K562 (cell line): Measurements from ENCODE around the gene BTNL8.

Source experiments
- EGR1 ChIP-seq: fragments of 450-650 bp; conservative IDR thresholded peaks from 2 replicates; pipeline ENCODE4 v1.6.1; 2017; ENCODE audit warnings: mild to moderate bottlenecking
- EZH2 ChIP-seq: IDR thresholded peaks from 2 replicates; pipeline ENCODE4 v1.6.1; 2012; ENCODE audit warnings: low read depth, mild to moderate bottlenecking, inconsistent platforms, low read length, borderline replicate concordance
- JUND ChIP-seq, 2 experiments: IDR thresholded peaks; 2 replicates in 1 of 2; 3 replicates in 1 of 2; pipeline ENCODE4 v1.6.1; 2011; ENCODE audit warnings: borderline replicate concordance in 2 of 2, low read depth in 2 of 2, low read length in 2 of 2, improper control_type of control experiment in 1 of 2, missing biosample characterization in 1 of 2, missing genetic modification characterization in 1 of 2, missing genetic modification reagents in 1 of 2
- POLR2A ChIP-seq: fragments of 450-650 bp; conservative IDR thresholded peaks from 2 replicates; pipeline ENCODE4 v1.6.1; 2016
- POLR2AphosphoS5 ChIP-seq: IDR thresholded peaks from 2 replicates; pipeline ENCODE4 v1.6.1; 2011; ENCODE audit warnings: mild to moderate bottlenecking, low read depth, low read length, moderate library complexity; ENCODE audit not compliant: control insufficient read depth, insufficient read depth
- SETDB1 ChIP-seq: IDR thresholded peaks from one replicate; pipeline ENCODE4 v1.6.1; 2012; ENCODE audit warnings: low read length, control low read depth, inconsistent platforms
- SPI1 ChIP-seq: IDR thresholded peaks from 2 replicates; pipeline ENCODE4 v1.6.1; 2011; ENCODE audit warnings: low read depth, low read length, control low read depth, borderline replicate concordance
- TAF15 ChIP-seq: fragments of 200-400 bp; formaldehyde crosslinking; IDR thresholded peaks from 2 replicates; pipeline ENCODE4 v1.6.1; 2017; ENCODE audit warnings: mild to moderate bottlenecking, low read depth, low read length, moderate library complexity
- USF2 ChIP-seq: sonication (generic); formaldehyde crosslinking; IDR thresholded peaks from 2 replicates; pipeline ENCODE4 v1.5.0; 2020; ENCODE audit warnings: missing genetic modification reagents
- ZNF274 ChIP-seq: IDR thresholded peaks from 2 replicates; pipeline ENCODE4 v1.6.1; 2011; ENCODE audit warnings: low read depth, mild to moderate bottlenecking, low read length, moderate library complexity, borderline replicate concordance
- ZNF561 ChIP-seq: fragments of 450-650 bp; formaldehyde crosslinking; conservative IDR thresholded peaks from 2 replicates; pipeline ENCODE4 v1.4.0; 2020; ENCODE audit warnings: mild to moderate bottlenecking, moderate library complexity

- TF ChIP-seq POLR2AphosphoS5 (no peak), ZNF561 (CRISPR knock-in tag) (no peak), JUND (IDR thresholded peaks at IDR 0.05; ENCODE audit: borderline replicate concordance, low read depth, low read length) (no peak), JUND (tag; IDR thresholded peaks at IDR 0.05; ENCODE audit: borderline replicate concordance, low read depth, low read length) (no peak), TAF15 (no peak), SPI1 (no peak), USF2 (CRISPR knock-in tag) (no peak), POLR2A (no peak), SETDB1 (no peak), EGR1 (no peak), EZH2 (no peak), ZNF274 (no peak)
Measured at GRCh38 chr5:180974612-180975315, 75.8 kb downstream of the BTNL8 start.
